Lung (tissue), 12 donors: ENCODE results near the gene GLI3. TPM values are rescaled to one million over a fixed set of nuclear protein-coding genes. Genes with fewer than 3 reads are reported as not detected.

Experiments
- ATAC-seq: fragments of 200-7000 bp; cut with Tn5 transposase; one replicate; pipeline ENCODE4 v1.9.1; 2020; ENCODE audit warnings: moderate number of reproducible peaks; ENCODE audit not compliant: insufficient read depth, low FRiP score
- DNase-seq, 3 donors: peaks; one replicate each; pipeline ENCODE4 v3.0.0-alpha.2; 2013 to 2017
- H3K27ac ChIP-seq, 2 donors: one replicate each; pipeline ENCODE4 v1.5.1; 2013; ENCODE audit warnings: mild to moderate bottlenecking in 2 of 2, moderate library complexity in 2 of 2, control low read depth in 1 of 2, inconsistent platforms in 1 of 2, low read depth in 1 of 2, low read length in 1 of 2
- H3K27me3 ChIP-seq, 3 donors: one replicate each; pipeline ENCODE4 v1.5.1; 2013; ENCODE audit warnings: low read length in 2 of 3; ENCODE audit not compliant: control insufficient read depth in 3 of 3, insufficient read depth in 3 of 3
- H3K36me3 ChIP-seq, 4 donors: one replicate each; pipeline ENCODE4 v1.5.1; 2013; ENCODE audit warnings: low read length in 4 of 4, mild to moderate bottlenecking in 1 of 4, moderate library complexity in 1 of 4; ENCODE audit not compliant: control insufficient read depth in 4 of 4, insufficient read depth in 4 of 4
- H3K4me1 ChIP-seq, 5 donors: one replicate each; pipeline ENCODE4 v1.5.1; 2013; ENCODE audit warnings: low read length in 5 of 5, mild to moderate bottlenecking in 2 of 5, moderate library complexity in 1 of 5; ENCODE audit not compliant: control insufficient read depth in 5 of 5, insufficient read depth in 5 of 5
- H3K4me3 ChIP-seq: one replicate; pipeline ENCODE4 v1.5.1; 2013; ENCODE audit warnings: mild to moderate bottlenecking, control low read depth, moderate library complexity
- H3K9ac ChIP-seq, 2 donors: one replicate each; pipeline ENCODE4 v1.5.1; 2013; ENCODE audit warnings: low read length in 2 of 2, control low read depth in 1 of 2; ENCODE audit not compliant: insufficient read depth in 1 of 2
- H3K9me3 ChIP-seq, 4 donors: one replicate each; pipeline ENCODE4 v1.5.1; 2013; ENCODE audit warnings: low read length in 3 of 4, mild to moderate bottlenecking in 1 of 4, moderate library complexity in 1 of 4; ENCODE audit not compliant: control insufficient read depth in 4 of 4, insufficient read depth in 3 of 4
- WGBS, 2 donors: extraction: QIAGEN DNeasy Blood & Tissue Kit; methylation state at CpG; one replicate each; pipeline ENCODE4 v1.1.7; 2013; 5-methylcytosine and 5-hydroxymethylcytosine counted together
- polyA plus RNA-seq, 2 donors: library from polyadenylated mRNA; stranded (reverse); fragments of 200-250 nt; gene quantifications; one replicate each; pipeline ENCODE4 v1.2.1, GENCODE V29; 2013
- total RNA-seq, 2 donors: library from RNA; depleted of rRNA in 1 of 2; stranded (reverse); fragments of >200 nt in 1 of 2; gene quantifications; one replicate each; pipeline ENCODE4 v1.2.1, GENCODE V29; 2014 to 2021
- TF ChIP-seq, protein P1 (sequence below): IDR thresholded peaks from 2 replicates; pipeline ENCODE4 v1.5.1; 2012; ENCODE audit warnings: mild to moderate bottlenecking; ENCODE audit errors: control extremely low read depth, extremely low read depth
- donor health status: control.
- donor health status: control.
- donor health status: Bipolar disorder and iron deficiency.
- donor health status: healthy.
- donor health status: DM: yes; HTN: yes; CAD: no.

The GLI3 gene
- total and polyA plus RNA-seq, 4 donors, result 2.0 to 23.4 (median 10.3) TPM

DNA sequence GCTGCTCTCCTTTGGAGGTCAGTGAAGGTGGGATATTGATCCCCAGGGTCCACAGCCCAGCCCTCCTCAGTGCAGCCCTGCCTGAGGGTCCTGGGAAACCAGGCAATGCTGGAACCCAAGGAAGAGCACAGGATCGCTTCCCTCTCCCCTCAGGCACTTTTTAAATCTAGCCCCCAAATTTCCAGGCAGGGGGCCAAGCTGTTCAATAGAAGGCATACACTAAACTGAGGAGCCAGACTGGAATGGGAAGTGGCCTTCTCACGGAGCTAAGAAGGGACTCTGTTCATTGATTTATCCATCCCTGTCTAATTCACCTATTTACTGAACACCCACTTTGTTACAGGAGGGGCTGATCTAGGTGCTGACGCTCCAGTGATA, 60.3 kb downstream of the GLI3 start:
- peaks cover 0 to 28% (median 8%) of the 10 kb centered on the region in 4 donors for H3K36me3 ChIP-seq
- H3K4me1 ChIP-seq, result peaks cover 0 to 45% (median 9%) of the 10 kb centered on the region in 5 donors
- H3K9ac ChIP-seq, result no peak overlapping the region
- peak in 2 of 3 donors; percentile 44 to 45 for DNase-seq
- H3K4me3 ChIP-seq, result no peak overlapping the region
- ATAC-seq, result no peak
- no peaks in the 10 kb centered on the region for H3K27me3 ChIP-seq
- WGBS, 2 donors, result 91 to 93% methylated on average over 3 of the region's 3 CpGs
- H3K9me3 ChIP-seq, result no peaks in the 10 kb centered on the region
- H3K27ac ChIP-seq, result no peak overlapping the region
- TF ChIP-seq, protein P1, sequence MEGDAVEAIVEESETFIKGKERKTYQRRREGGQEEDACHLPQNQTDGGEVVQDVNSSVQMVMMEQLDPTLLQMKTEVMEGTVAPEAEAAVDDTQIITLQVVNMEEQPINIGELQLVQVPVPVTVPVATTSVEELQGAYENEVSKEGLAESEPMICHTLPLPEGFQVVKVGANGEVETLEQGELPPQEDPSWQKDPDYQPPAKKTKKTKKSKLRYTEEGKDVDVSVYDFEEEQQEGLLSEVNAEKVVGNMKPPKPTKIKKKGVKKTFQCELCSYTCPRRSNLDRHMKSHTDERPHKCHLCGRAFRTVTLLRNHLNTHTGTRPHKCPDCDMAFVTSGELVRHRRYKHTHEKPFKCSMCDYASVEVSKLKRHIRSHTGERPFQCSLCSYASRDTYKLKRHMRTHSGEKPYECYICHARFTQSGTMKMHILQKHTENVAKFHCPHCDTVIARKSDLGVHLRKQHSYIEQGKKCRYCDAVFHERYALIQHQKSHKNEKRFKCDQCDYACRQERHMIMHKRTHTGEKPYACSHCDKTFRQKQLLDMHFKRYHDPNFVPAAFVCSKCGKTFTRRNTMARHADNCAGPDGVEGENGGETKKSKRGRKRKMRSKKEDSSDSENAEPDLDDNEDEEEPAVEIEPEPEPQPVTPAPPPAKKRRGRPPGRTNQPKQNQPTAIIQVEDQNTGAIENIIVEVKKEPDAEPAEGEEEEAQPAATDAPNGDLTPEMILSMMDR, result no peak

DNA sequence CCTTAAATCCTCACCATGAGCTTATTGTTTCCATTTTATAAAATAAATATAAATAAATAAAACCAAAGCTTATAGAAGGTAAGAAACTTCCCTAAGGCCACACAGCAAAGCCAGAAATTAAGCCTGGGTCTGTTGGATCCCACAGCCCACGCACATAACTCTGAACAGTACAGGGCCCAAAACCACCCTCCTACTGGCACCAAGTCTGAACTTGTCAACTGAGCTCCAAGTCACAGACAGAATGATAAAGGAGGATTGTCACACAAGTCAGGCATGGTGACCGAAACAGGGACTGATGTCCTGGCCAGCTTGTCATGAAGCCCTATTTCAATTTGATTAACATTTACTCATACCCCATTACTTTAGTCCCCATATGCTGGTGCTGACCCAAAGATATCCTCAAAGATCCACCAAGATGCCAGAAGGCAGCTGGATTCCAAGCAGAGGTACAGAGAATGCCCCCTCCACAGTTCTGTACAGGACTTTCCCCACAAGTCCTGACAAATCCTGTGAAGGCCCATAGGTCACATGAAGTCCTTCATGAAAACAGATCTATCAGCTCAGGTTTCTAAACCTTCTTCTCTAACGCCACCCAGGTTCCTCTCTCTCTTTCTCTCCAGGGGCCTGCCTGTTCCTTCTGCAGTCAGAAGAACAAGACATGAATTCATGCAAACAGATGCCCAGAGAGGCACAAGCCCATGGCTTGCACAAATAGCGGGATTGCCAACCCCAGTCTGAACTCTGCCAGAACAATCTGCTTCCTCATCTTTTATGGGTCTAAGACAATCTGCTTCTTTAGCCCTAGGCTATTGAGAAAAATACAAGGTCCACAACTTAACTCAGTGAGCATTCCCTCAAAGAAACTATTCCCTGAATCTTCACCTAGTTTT, 60.9 kb downstream of the GLI3 start:
- Histone ChIP-seq H3K27ac (no peak overlapping the region), H3K27me3 (no peaks in the 10 kb centered on the region), H3K4me3 (no peak overlapping the region), H3K36me3 (peaks cover 0 to 28% (median 8%) of the 10 kb centered on the region in 4 donors), H3K9me3 (no peaks in the 10 kb centered on the region), H3K4me1 (peaks cover 0 to 45% (median 9%) of the 10 kb centered on the region in 5 donors), H3K9ac (no peak overlapping the region)
- DNase-seq, result no peak
- no peak for ATAC-seq
- WGBS, 2 donors, result 87 to 94% methylated on average over 4 of the region's 4 CpGs
- TF ChIP-seq, protein P1, result no peak

DNA sequence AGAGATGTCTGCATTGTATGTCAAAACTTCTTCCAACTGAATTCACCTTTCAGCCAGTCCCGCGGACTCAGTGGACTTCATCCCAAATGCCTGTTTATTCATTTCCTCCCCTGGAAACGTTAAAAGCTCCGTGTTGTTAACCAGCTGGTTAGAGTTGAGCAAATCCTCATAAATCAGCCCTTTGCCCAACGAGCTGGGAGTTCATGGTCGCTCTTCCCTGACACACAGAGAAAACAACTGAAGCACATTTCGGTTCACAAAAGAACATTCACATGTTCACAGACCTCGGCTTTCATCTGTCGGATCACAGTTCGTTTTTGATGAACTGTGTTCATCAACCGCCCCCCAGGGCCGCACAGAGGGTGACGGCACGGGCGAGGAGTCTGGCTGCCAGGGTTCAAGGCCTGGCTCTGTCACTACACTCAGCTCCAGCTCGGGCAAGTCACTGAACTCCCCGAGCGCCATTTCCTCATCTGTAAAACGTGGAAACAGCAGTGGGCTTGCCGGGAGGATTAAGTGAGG, 62.6 kb downstream of the GLI3 start:
- peak; percentile 91 to 97 (median 97) for DNase-seq
- Histone ChIP-seq H3K27ac (peak overlapping the region in 1 of 2 donors; percentile 52), H3K9me3 (no peaks in the 10 kb centered on the region), H3K27me3 (no peaks in the 10 kb centered on the region), H3K9ac (no peak overlapping the region), H3K36me3 (peaks cover 0 to 17% (median 6%) of the 10 kb centered on the region in 4 donors), H3K4me1 (peaks cover 0 to 45% (median 7%) of the 10 kb centered on the region in 5 donors), H3K4me3 (no peak overlapping the region)
- 71 to 76% methylated on average over 20 of the region's 20 CpGs for WGBS, 2 donors
- no peak for ATAC-seq
- TF ChIP-seq, protein P1, result no peak
